ENCODE results near the gene NEDD4L.

DNA sequence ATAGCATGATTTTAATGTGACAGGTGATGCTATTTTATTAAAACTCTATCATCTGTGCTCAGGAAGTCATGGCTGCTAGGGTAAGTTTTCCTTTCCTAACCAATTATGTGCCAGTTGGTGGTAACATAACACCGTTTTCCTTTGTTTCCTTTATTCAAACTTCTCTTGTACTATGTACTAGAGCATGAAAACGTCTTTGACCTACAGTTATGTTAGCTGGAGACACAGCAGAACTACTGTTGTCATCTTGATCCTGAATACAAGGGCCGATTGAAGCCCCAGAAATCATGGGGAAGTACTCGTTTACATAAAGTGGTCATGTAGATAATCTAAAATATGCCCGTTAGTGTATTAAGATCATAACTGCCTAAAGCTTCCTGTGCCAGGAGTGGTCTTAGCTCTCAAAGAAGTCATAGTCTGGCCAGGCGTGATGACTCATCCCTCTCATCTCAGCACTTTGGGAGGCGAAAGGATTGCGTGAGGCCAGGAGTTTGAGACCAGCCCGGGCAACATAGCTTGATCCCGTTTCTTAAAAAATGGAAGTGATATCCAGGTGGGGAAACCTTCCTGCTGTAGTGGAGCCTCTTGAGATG is 20.5 kb downstream of the NEDD4L start:
- no peak for TF ChIP-seq SP1 (IDR thresholded peaks at IDR 0.05)
- no peak for TF ChIP-seq L3MBTL2 (conservative IDR thresholded peaks at IDR 0.05)
- no peak for TF ChIP-seq FOXM1 (IDR thresholded peaks at IDR 0.05; ENCODE audit: borderline replicate concordance)
- no peak for TF ChIP-seq FOXA1 (IDR thresholded peaks at IDR 0.05)
- TF ChIP-seq LEF1 (IDR thresholded peaks at IDR 0.05; ENCODE audit: borderline replicate concordance): no peak
- no peak for TF ChIP-seq BHLHE40 (IDR thresholded peaks at IDR 0.05; ENCODE audit: borderline replicate concordance)
- no peak for TF ChIP-seq ELF4 (IDR thresholded peaks at IDR 0.05)
- TF ChIP-seq FOXK2 (IDR thresholded peaks at IDR 0.05): no peak
- no peak for TF ChIP-seq ZNF384 (IDR thresholded peaks at IDR 0.05)
- no peak for TF ChIP-seq ARNT (IDR thresholded peaks at IDR 0.05)
- no peak for TF ChIP-seq TARDBP (IDR thresholded peaks at IDR 0.05)
- TF ChIP-seq, protein P1, sequence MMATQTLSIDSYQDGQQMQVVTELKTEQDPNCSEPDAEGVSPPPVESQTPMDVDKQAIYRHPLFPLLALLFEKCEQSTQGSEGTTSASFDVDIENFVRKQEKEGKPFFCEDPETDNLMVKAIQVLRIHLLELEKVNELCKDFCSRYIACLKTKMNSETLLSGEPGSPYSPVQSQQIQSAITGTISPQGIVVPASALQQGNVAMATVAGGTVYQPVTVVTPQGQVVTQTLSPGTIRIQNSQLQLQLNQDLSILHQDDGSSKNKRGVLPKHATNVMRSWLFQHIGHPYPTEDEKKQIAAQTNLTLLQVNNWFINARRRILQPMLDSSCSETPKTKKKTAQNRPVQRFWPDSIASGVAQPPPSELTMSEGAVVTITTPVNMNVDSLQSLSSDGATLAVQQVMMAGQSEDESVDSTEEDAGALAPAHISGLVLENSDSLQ (IDR thresholded peaks at IDR 0.05): no peak
- TF ChIP-seq NFRKB (IDR thresholded peaks at IDR 0.05): no peak
- no peak for TF ChIP-seq HDGF (IDR thresholded peaks at IDR 0.05; ENCODE audit: borderline replicate concordance)
